RWPE2 (cell line): Measurements from ENCODE around the gene NKX2-2.
A peak's percentile ranks its signal among the peaks of the same experiment; 100 is the strongest.

Experiments used
- ATAC-seq: fragments of 200-7000 bp; cut with Tn5 transposase; 3 replicates; pipeline ENCODE4 v1.9.1; 2021; ENCODE audit warnings: low read depth
- DNase-seq: peaks from one replicate; pipeline ENCODE4 v3.0.0-alpha.2; 2020; ENCODE audit warnings: low spot score
- H3K27ac ChIP-seq: fragments of 450-650 bp; 2 replicates; pipeline ENCODE4 v1.5.1; 2017; ENCODE audit warnings: mild to moderate bottlenecking; ENCODE audit not compliant: poor library complexity, severe bottlenecking
- H3K27me3 ChIP-seq: fragments of 250-450 bp; sonication (Bioruptor Pico); 2 replicates; pipeline ENCODE4 v1.5.1; 2021; ENCODE audit warnings: mild to moderate bottlenecking, moderate library complexity; ENCODE audit not compliant: insufficient read depth, poor library complexity, severe bottlenecking
- H3K36me3 ChIP-seq: fragments of 250-450 bp; sonication (Bioruptor Pico); 2 replicates; pipeline ENCODE4 v1.5.1; 2020; ENCODE audit warnings: low read depth, mild to moderate bottlenecking, moderate library complexity
- H3K4me1 ChIP-seq: fragments of 250-450 bp; sonication (Bioruptor Pico); 2 replicates; pipeline ENCODE4 v1.5.1; 2021; ENCODE audit warnings: mild to moderate bottlenecking, moderate library complexity; ENCODE audit not compliant: insufficient read depth, poor library complexity, severe bottlenecking
- H3K4me3 ChIP-seq: fragments of 250-450 bp; sonication (Bioruptor Pico); 2 replicates; pipeline ENCODE4 v1.5.1; 2021; ENCODE audit warnings: mild to moderate bottlenecking, moderate library complexity; ENCODE audit not compliant: severe bottlenecking
- H3K9me3 ChIP-seq: fragments of 250-450 bp; sonication (Bioruptor Pico); 2 replicates; pipeline ENCODE4 v1.5.1; 2021; ENCODE audit warnings: mild to moderate bottlenecking, moderate library complexity; ENCODE audit not compliant: severe bottlenecking
- CTCF ChIP-seq: fragments of 450-650 bp; IDR thresholded peaks from one replicate; pipeline ENCODE4 v1.5.1; 2017; ENCODE audit warnings: mild to moderate bottlenecking, moderate library complexity; ENCODE audit not compliant: poor library complexity, severe bottlenecking

Gene NKX2-2

GRCh38 chr20:21509597-21510371 lies 4.1 kb downstream of the NKX2-2 start:
- Histone ChIP-seq H3K9me3 (no peaks in the 10 kb centered on the region), H3K4me3 (peak overlapping the region; percentile 14), H3K27me3 (peaks cover 95% of the 10 kb centered on the region), H3K27ac (no peak overlapping the region), H3K36me3 (no peaks in the 10 kb centered on the region), H3K4me1 (no peaks in the 10 kb centered on the region)
- peak; percentile 17 for TF ChIP-seq CTCF
- peak; percentile 20; the same call in 2 of the 3 replicates for ATAC-seq
- DNase-seq, result no peak

GRCh38 chr20:21509079-21509596 lies 4.7 kb downstream of the NKX2-2 start:
- no peak for TF ChIP-seq CTCF
- Histone ChIP-seq H3K27ac (no peak overlapping the region), H3K9me3 (no peaks in the 10 kb centered on the region), H3K4me3 (no peak overlapping the region), H3K36me3 (no peaks in the 10 kb centered on the region), H3K4me1 (no peaks in the 10 kb centered on the region), H3K27me3 (peaks cover 93% of the 10 kb centered on the region)
- ATAC-seq (no peak), DNase-seq (no peak)

DNA sequence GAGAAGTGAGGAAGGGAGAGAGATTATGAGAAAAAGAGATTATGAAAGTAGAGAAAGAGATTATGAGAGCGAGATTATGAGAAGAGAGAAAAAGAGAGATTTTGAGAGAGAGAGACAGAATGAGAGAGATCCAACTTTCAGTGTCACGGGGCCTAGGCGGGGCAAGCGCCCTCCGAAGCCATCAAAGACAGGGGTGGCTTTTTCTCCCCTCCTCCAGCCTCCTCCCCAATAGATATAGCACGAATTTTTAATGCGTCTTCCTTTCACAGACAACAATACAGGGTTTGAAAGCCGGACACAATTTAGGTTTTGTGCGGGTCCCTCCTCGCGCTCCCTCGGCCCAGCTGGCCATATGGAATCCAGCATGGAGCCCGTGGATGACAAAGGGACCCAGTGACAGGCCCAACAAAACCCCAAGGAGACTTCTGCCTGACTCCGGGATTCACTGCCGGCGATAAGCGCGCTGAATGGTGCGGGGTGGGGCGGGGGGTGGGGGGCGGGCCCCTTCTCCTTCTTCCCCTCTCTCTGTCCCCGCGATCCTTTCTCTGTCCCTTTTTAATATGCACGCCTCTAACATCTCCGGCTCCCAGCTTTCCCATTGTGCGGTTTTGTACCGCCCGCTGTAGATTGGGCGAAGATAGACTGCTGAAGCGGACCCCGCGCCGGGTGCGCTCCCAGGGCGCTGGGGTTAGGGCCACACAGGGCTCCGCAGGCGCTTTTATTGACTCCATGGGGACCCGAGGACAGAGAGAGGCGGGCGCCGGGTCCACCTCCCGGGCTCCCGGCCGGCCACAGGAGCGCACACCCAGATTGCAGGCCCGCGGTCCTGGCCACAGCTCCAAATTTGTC lies 5.4 kb downstream of the NKX2-2 start:
- no peak for TF ChIP-seq CTCF
- Histone ChIP-seq H3K27me3 (peaks cover 89% of the 10 kb centered on the region), H3K9me3 (no peaks in the 10 kb centered on the region), H3K27ac (no peak overlapping the region), H3K4me3 (no peak overlapping the region), H3K36me3 (no peaks in the 10 kb centered on the region), H3K4me1 (no peaks in the 10 kb centered on the region)
- no peak for ATAC-seq
- DNase-seq, result no peak

DNA sequence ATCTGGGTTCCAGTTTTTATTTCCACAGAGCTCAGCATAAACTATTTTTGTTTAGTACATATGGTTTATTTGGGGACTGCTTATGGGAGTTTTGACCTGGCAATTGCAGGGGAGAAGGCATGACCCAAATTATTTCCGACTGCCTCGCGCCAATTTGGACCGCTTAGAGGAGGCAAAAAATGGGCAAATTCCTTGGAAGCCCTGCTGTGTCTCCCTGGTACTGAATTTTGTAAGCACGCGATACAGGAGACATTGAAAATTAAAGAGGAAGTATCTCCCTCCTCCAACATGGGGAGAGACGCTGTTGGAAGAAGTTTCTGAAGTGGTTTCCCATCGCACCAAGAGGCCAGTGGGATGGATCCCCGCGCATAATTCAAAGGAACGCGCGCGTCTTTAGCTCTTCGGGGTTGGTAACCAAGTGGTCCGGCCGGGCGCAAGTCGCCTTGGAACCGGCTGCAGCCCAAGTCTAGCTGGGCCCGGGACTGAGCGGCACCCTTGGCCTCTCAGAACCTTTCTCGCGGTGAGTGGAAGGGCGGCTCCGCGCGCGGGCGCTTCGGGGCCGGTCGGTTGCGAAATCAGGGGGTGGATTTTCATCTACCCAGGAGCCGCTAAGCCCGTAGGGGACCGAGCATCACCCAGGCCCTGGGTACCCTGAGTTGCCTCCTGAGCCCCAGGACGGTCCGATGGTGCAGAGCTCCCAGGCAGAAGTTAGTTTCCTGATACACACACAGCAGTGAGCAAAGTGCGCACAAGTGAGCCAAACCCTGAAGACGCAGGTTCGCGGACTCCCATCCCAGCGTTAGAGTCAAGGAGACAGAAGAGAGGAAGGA lies 6.2 kb downstream of the NKX2-2 start:
- Histone ChIP-seq H3K36me3 (no peaks in the 10 kb centered on the region), H3K27ac (no peak overlapping the region), H3K4me1 (no peaks in the 10 kb centered on the region), H3K9me3 (no peaks in the 10 kb centered on the region), H3K4me3 (no peak overlapping the region), H3K27me3 (peaks cover 81% of the 10 kb centered on the region)
- no peak for TF ChIP-seq CTCF
- ATAC-seq (no peak), DNase-seq (no peak)
